GM18519 (cell line): ENCODE measurements around the gene SLC30A10.
"Not testable (repeated sequence)": the region's sequence is repeated elsewhere in the genome, so short reads cannot be mapped to it uniquely, and the experiment has no call there.

Source experiments
- ATAC-seq: cut with Tn5 transposase; IDR thresholded peaks from one replicate; pipeline ENCODE4 v1.9.1; 2021; ENCODE audit warnings: mild to moderate bottlenecking, moderate library complexity; ENCODE audit not compliant: unreplicated experiment, low FRiP score

Gene SLC30A10

DNA sequence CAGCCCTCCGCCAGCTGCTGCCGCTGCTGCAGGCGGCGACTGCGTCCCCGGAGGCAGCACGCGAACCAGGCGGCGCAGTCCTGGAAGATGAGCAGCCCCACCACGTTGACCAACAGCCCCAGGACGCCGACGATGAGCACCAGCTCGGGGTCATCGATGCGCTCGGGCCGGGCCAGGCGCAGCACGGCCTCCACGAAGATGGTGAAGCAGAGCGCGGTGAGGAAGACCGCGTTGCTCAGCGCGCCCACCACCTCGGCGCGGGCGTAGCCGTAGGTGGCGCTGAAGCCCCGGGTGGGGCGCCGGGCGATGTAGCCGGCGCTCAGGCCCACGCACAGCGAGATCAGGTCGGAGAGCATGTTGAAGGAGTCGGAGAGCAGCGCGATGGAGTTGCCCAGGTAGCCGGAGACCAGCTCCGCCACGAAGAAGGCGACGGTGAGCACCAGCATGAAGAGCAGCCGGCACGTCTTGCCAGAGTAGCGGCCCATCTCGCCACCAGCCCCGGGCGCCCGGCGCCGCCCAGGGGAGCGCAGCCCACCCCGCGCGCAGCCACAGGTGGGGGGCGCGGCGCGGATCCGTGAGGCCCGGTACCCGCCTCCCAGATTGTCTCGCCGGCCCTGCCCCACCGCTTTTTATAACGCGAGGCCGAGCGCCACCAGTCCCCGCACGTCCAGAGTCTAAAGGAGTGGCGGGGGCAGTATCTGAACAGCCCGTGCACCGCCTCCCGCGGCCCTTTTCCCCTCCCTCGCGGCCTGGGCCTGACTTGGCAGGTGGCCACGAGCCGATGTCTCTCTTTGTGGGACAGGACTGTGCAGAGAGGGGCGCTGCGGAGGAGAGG lies at the start of gene SLC30A10:
TSS of gene SLC30A10 (minus strand) at position 602 of the 835 bp plus-strand sequence. CDS start at position 485, 117 bp downstream.
- ATAC-seq = no peak

- ATAC-seq = no peak
These were observed 44.9 kb upstream of the SLC30A10 start for GRCh38 chr1:219973213-219973612.

DNA sequence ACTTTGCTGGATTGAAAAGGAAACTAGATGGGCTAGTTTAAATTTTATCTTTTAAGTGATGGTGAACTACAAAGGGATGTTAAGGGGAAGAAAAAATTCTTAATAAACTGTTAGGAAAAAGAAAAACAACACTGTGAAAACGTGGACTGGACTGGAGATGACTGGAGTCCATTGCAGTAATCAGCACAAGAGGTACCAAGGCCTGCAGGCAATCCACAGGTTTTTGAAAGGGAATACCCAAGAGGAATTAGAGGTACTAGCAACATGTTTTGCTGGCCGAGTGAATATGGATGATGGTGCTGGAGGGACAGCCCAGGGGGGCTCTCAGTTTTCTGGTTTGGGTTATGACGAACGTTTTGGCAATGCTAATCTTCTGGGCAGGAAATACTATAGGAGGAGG lies 39.0 kb upstream of the SLC30A10 start:
- ATAC-seq = no peak

DNA sequence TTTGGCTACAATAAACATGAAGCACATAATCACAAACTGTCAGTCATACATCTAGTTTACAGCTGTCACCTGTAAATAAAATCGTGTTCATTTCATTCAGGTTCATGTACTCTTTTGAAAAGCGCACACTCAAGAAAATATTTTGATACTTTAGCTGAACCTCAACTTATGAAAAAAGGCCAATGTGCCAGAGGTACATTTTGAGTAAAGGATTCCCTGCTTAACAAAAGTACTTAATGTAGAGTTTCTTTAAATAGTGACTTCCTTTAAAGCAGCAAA lies 37.7 kb upstream of the SLC30A10 start:
- no peak for ATAC-seq

GRCh38 chr1:219965285-219966070 lies 37.1 kb upstream of the SLC30A10 start:
- no peak for ATAC-seq

DNA sequence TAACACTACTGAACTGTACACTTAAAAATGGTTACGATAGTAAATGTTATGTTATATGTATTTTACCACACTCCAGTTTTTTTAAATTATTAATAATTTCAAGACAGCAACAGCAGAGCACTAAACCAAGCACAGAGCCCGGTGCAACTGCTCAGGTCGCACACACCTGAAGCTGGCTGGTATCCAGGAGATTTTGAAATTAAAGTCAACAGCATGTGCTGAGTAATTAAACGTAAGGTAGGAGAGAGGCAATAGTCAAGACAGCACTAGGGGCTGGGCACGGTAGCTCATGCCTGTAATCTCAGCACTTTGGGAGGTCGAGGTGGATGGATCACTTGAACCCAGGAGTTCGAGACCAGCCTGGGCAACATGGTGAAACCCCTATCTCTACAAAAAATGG lies 35.1 kb upstream of the SLC30A10 start:
- no peak for ATAC-seq

DNA sequence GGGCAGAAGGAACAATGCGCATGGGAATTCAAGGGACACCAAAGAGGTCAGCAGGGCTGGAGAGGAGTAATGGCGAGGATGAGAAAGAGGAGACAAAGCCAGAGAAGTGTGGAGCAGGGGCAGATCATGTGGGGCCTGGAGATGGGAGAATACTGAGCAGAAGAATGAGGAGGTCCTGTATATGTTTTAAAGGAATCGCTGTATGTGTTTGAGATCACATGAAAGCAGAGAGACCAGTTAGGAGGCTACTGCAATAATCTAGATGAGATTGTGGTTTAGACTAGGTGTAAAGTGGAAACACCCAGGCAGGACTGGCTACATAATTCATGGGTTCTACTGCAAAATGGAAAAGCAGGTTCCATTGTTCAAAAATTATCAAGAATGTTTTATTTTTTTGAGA lies 33.3 kb upstream of the SLC30A10 start:
- no peak for ATAC-seq

DNA sequence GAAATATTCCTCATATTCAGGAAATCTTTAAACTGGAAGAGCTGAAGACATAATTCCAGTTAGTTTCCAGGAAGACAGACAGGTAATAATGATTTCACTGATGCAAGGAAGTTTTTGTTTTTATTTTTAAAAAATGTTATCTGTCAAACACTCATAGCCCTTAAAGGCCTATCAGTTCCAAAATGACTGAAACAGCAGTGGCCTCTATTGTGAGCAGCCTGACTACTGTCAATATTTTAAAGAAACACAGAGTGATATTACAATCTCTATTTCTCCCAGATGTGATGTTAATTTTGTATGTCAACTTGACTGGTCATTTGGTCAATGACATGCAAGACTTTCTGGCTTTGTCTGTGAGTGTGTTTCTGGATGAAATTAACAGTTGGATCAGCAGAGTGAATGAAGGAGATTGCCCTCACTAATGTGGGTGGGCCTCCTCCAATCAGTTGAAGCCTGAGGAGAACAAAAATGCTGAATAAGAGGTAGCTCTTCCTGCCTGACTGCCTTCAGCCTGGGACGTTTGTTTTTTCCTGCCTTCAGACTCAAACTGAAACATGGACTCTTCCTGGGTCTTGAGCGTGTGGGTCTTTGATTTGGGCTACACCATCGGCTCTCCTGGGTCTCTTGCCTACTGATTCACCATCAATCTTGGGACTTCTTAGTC lies 31.3 kb upstream of the SLC30A10 start:
- no peak for ATAC-seq

- no peak for ATAC-seq
These were observed 30.6 kb upstream of the SLC30A10 start for GRCh38 chr1:219958875-219959417.

DNA sequence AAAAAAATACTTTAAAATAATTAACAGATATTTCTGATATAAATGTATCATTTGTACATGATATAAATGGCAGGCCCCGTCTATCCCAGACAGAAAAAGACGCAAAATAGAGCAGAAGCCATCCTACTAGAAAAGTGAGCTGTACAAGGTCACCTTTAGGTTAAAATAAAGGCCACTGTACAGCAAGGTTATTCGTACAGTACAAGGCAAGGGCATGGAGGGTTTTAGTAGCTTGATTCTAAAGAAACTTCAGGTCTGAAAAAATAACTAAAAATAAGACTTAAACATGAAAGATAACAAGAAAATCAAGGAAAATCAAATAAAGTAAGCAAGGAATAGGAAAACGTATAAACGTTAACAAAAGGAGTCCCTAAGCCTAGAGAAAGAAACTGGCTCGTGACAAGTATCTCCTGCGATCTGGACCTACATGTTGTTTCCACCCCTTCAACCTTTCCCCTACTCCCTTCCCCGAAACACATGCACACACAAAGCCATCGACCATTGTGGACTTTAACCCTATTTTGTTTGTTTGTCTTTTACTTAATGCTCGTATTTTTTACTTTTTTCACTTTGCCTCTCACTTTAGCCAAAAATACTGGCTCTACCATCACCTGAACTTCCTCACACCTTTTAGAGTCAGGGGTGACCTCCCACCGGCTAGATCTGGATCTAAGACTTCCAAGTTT lies 26.5 kb upstream of the SLC30A10 start:
- ATAC-seq = no peak

DNA sequence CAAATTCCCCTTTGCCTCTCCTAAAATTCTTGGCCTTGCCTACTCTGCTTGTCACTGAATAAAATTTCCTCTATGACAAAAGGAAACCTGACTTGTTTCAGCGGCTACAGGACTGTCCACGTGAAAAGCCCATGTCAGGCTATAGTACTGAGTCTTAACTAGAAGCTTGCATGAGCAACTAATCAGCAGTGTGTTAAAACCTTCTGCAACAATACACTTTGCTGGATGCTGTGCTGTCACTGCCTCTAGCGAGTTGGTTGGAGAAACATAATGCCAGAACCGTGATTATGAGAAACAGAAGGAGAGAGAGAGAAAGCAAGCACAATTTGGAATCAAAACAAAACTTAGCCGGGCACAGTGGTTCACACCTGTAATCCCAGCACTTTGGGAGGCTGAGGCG lies 25.7 kb upstream of the SLC30A10 start:
- no peak for ATAC-seq

DNA sequence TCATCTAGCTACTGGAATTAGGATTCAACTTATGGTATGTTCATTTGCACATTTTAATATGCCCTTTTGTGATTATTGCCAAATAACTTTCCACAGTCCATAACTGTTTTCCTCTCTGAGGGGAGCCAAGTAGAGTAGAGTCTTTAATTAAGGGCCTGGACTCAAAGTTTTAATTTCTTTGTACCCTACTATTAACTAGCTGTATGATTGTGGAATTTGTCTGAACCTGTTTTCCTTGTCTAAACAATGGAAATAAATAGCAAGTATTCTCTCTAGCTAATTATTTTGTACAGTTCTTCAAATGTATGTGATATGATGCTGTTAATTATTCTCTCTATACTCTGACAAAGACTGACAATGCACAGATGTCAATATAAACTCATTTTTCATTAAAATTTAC lies 24.0 kb upstream of the SLC30A10 start:
- ATAC-seq = no peak

DNA sequence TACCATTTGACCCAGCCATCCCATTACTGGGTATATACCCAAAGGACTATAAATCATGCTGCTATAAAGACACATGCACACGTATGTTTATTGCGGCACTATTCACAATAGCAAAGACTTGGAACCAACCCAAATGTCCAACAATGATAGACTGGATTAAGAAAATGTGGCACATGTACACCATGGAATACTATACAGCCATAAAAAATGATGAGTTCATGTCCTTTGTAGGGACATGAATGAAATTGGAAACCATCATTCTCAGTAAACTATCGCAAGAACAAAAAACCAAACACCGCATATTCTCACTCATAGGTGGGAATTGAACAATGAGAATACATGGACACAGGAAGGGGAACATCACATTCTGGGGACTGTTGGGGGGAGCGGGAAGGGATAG lies 20.9 kb upstream of the SLC30A10 start:
- ATAC-seq = not testable (repeated sequence)

DNA sequence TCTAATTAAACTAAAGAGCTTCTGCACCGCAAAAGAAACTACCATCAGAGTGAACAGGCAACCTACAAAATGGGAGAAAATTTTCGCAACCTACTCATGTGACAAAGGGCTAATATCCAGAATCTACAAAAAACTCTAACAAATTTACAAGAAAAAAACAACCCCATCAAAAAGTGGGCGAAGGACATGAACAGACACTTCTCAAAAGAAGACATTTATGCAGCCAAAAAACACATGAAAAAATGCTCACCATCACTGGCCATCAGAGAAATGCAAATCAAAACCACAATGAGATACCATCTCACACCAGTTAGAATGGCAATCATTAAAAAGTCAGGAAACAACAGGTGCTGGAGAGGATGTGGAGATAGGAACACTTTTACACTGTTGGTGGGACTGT lies 20.4 kb upstream of the SLC30A10 start:
- not testable (repeated sequence) for ATAC-seq

DNA sequence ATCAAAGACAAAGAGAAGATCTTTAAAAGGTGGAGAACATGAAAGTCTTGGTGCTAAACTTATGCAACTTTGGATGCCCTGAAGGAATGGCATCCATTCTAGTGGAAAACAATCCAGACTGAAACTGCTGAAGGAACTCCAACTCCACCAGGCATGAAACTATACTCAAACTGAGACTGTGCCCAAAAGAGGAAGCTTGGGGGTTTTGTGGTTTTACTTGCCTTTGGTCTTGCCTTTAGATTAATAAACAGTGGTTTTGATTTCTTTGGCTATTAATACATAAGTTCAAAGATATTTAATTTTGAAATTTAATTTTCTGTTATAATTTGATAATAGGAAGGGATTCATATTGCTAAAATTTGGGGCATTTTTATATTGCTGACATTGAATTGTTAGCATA lies 17.4 kb upstream of the SLC30A10 start:
- ATAC-seq = no peak

DNA sequence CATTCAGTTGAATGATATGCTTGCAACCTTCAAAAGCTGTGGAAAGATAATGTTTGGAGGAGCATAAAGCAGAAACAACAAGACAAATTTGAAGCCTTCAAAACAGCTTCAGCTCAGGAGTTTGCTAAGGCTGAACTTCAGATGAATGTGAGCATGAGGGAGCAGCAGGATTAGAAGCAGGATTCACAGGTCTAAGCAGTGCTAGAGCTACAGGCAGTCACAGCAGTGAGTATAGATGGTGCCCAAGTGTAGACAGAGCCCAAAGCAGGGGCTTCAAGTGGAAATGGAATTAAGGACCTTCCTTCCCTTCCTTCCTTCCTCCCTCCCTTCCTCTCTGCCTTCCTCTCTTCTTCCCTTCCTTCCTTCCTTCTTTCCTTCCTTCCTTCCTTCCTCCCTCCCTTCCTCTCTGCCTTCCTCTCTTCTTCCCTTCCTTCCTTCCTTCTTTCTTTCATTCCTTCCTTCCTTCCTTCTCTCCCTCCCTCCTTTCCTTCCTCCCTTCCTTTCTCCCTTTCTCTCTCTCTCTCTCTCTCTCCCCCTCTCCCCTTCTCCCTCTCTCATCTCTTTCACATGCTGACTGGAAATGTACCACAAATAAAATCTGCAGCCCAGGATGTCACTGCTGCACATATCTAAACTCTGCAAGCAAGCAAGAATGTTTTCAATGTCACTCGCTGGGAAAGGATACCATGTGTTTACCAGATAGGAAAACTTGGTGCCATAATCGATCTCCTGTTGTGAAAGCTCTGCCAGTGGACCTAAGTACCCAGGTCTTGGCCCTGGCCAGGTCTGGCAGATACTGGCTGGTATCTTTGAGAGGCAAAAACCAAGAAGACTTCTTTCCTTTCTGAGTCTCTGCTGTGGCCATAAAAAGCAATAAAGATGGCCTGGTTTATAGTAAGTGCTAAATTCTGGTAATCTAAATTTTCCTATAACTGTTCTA lies 13.1 kb upstream of the SLC30A10 start:
- no peak for ATAC-seq

DNA sequence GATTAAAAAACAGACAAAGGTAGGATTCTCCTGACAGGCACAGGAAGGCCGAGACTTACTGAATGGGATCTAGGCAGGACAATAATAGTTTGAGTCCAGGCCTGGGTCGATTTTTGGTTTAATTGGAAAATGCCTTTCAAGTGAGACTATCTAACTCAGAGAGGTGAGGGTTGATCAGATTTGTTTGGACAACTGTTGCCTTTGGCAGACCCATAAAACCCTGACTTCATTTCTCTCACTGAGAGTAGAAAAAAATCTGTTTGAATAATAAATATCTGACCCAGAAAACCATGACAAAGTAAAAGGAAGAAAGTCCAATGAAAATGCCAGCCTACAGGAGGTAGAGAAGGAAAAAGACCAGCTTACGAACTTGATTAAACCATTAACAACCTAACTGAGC lies 12.3 kb upstream of the SLC30A10 start:
- no peak for ATAC-seq

- ATAC-seq = no peak
These were observed 10.3 kb upstream of the SLC30A10 start for GRCh38 chr1:219938706-219939105.

- not testable (repeated sequence) for ATAC-seq
These were observed 5.4 kb upstream of the SLC30A10 start for GRCh38 chr1:219933763-219934162.

- no peak for ATAC-seq
These were observed 2.7 kb upstream of the SLC30A10 start for GRCh38 chr1:219931033-219931432.
